Measurements from ENCODE around the gene PRPF6.

Gene PRPF6

DNA sequence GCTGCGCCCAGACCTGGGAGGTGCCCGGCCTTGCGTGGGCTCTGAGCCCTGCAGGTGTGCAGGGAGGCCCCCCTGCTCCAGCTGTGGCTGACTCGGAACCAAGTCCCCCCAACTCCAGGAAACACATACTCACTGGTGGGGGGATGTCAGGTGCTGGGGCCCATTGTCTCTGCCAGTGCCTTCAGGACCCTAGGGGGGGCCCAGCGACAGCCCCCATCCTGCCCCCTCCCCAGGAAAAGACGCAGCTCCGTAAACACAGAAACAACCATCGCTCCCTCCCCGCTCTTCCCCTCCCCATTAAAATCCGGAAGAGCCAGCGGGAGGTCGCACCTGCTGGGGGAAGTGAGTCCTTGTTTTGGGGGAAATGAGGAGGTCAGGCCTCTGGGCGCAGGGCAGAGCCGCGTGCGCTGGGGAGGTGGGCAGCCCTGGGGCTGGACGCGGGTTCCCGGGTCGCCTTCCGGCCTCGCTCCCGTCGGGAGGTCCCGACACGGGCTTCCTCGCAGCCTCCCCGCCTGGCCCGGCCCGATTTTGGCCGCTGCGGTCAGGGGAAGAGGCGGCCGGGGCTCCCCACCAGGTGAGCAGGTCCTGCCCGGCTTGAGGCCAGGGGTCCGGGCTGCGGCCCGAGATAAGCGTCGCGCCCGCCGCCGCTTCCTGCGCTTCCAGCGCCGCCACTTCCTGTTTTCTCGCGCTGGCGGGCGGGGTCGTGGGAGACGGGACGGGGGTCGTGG, 61.3 kb downstream of the PRPF6 start:
- no peak for ATAC-seq

DNA sequence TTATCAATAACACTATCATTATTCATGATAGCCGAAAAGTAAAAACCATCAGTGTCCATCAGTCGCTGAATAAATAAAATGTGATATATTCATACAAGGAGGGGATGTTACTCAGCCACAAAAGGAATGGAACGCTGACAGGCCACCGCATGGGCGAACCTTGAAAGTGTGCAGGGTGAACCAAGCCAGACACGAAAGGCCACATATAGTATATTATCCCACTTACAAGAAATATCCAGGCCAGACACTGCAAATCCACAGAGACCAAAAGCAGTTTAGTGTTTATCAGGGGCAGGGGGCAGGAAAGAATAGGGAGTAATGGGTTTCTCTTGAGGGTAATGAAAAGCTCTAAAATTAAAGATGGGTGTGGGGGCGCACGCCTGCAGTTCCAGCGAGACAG, 62.8 kb downstream of the PRPF6 start:
- ATAC-seq = no peak
- TF ChIP-seq, protein P1, sequence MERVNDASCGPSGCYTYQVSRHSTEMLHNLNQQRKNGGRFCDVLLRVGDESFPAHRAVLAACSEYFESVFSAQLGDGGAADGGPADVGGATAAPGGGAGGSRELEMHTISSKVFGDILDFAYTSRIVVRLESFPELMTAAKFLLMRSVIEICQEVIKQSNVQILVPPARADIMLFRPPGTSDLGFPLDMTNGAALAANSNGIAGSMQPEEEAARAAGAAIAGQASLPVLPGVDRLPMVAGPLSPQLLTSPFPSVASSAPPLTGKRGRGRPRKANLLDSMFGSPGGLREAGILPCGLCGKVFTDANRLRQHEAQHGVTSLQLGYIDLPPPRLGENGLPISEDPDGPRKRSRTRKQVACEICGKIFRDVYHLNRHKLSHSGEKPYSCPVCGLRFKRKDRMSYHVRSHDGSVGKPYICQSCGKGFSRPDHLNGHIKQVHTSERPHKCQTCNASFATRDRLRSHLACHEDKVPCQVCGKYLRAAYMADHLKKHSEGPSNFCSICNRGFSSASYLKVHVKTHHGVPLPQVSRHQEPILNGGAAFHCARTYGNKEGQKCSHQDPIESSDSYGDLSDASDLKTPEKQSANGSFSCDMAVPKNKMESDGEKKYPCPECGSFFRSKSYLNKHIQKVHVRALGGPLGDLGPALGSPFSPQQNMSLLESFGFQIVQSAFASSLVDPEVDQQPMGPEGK (CRISPR knock-in tag; IDR thresholded peaks at IDR 0.05; ENCODE audit: borderline replicate concordance) = no peak
- TF ChIP-seq, protein P2, sequence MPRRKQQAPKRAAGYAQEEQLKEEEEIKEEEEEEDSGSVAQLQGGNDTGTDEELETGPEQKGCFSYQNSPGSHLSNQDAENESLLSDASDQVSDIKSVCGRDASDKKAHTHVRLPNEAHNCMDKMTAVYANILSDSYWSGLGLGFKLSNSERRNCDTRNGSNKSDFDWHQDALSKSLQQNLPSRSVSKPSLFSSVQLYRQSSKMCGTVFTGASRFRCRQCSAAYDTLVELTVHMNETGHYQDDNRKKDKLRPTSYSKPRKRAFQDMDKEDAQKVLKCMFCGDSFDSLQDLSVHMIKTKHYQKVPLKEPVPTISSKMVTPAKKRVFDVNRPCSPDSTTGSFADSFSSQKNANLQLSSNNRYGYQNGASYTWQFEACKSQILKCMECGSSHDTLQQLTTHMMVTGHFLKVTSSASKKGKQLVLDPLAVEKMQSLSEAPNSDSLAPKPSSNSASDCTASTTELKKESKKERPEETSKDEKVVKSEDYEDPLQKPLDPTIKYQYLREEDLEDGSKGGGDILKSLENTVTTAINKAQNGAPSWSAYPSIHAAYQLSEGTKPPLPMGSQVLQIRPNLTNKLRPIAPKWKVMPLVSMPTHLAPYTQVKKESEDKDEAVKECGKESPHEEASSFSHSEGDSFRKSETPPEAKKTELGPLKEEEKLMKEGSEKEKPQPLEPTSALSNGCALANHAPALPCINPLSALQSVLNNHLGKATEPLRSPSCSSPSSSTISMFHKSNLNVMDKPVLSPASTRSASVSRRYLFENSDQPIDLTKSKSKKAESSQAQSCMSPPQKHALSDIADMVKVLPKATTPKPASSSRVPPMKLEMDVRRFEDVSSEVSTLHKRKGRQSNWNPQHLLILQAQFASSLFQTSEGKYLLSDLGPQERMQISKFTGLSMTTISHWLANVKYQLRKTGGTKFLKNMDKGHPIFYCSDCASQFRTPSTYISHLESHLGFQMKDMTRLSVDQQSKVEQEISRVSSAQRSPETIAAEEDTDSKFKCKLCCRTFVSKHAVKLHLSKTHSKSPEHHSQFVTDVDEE (CRISPR knock-in tag; IDR thresholded peaks at IDR 0.05) = no peak
- TF ChIP-seq, protein P3, sequence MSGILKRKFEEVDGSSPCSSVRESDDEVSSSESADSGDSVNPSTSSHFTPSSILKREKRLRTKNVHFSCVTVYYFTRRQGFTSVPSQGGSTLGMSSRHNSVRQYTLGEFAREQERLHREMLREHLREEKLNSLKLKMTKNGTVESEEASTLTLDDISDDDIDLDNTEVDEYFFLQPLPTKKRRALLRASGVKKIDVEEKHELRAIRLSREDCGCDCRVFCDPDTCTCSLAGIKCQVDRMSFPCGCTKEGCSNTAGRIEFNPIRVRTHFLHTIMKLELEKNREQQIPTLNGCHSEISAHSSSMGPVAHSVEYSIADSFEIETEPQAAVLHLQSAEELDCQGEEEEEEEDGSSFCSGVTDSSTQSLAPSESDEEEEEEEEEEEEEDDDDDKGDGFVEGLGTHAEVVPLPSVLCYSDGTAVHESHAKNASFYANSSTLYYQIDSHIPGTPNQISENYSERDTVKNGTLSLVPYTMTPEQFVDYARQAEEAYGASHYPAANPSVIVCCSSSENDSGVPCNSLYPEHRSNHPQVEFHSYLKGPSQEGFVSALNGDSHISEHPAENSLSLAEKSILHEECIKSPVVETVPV (CRISPR knock-in tag; IDR thresholded peaks at IDR 0.05) = no peak
- TF ChIP-seq ZFP3 (CRISPR knock-in tag; IDR thresholded peaks at IDR 0.05) (no peak), TCF4 (CRISPR knock-in tag; IDR thresholded peaks at IDR 0.05; ENCODE audit: borderline replicate concordance) (no peak), SNAI2 (CRISPR knock-in tag; IDR thresholded peaks at IDR 0.05) (no peak), ZNF70 (CRISPR knock-in tag; IDR thresholded peaks at IDR 0.05) (no peak), CSDC2 (CRISPR knock-in tag; IDR thresholded peaks at IDR 0.05) (no peak), ZFP30 (CRISPR knock-in tag; IDR thresholded peaks at IDR 0.05) (no peak), PPARA (CRISPR knock-in tag; IDR thresholded peaks at IDR 0.05; ENCODE audit: borderline replicate concordance) (no peak), TOX (CRISPR knock-in tag; IDR thresholded peaks at IDR 0.05; ENCODE audit: borderline replicate concordance) (no peak), RARB (CRISPR knock-in tag; IDR thresholded peaks at IDR 0.05) (no peak), ZNF8 (CRISPR knock-in tag; IDR thresholded peaks at IDR 0.05) (no peak), ZNF565 (CRISPR knock-in tag; conservative IDR thresholded peaks at IDR 0.05; ENCODE audit: low read depth) (no peak), ARNTL (CRISPR knock-in tag; IDR thresholded peaks at IDR 0.05; ENCODE audit: borderline replicate concordance, low read depth) (no peak)
- TF ChIP-seq, protein P4, sequence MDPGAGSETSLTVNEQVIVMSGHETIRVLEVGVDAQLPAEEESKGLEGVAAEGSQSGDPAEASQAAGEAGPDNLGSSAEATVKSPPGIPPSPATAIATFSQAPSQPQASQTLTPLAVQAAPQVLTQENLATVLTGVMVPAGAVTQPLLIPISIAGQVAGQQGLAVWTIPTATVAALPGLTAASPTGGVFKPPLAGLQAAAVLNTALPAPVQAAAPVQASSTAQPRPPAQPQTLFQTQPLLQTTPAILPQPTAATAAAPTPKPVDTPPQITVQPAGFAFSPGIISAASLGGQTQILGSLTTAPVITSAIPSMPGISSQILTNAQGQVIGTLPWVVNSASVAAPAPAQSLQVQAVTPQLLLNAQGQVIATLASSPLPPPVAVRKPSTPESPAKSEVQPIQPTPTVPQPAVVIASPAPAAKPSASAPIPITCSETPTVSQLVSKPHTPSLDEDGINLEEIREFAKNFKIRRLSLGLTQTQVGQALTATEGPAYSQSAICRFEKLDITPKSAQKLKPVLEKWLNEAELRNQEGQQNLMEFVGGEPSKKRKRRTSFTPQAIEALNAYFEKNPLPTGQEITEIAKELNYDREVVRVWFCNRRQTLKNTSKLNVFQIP (CRISPR knock-in tag; IDR thresholded peaks at IDR 0.05; ENCODE audit: borderline replicate concordance, low read depth) = no peak

More for the DNA sequence above, 61.3 kb downstream of the PRPF6 start:
- TF ChIP-seq BACH2 (CRISPR knock-in tag; IDR thresholded peaks at IDR 0.05; ENCODE audit: borderline replicate concordance) = no peak
- no peak for TF ChIP-seq ZFP3 (CRISPR knock-in tag; IDR thresholded peaks at IDR 0.05)
- TF ChIP-seq ZNF70 (CRISPR knock-in tag; IDR thresholded peaks at IDR 0.05) = no peak
- TF ChIP-seq OSR1 (CRISPR knock-in tag; IDR thresholded peaks at IDR 0.05) = no peak
- TF ChIP-seq ZNF565 (CRISPR knock-in tag; conservative IDR thresholded peaks at IDR 0.05; ENCODE audit: low read depth) = no peak
- no peak for TF ChIP-seq CSDC2 (CRISPR knock-in tag; IDR thresholded peaks at IDR 0.05)
- TF ChIP-seq PPARA (CRISPR knock-in tag; IDR thresholded peaks at IDR 0.05; ENCODE audit: borderline replicate concordance) = no peak
- no peak for TF ChIP-seq ZC3H10 (CRISPR knock-in tag; IDR thresholded peaks at IDR 0.05)
- TF ChIP-seq, protein P3 (CRISPR knock-in tag; IDR thresholded peaks at IDR 0.05) = no peak
- TF ChIP-seq ARNTL (CRISPR knock-in tag; IDR thresholded peaks at IDR 0.05; ENCODE audit: borderline replicate concordance, low read depth) = no peak
- no peak for TF ChIP-seq ZNF8 (CRISPR knock-in tag; IDR thresholded peaks at IDR 0.05)
- no peak for TF ChIP-seq ZFP30 (CRISPR knock-in tag; IDR thresholded peaks at IDR 0.05)
- TF ChIP-seq TCF4 (CRISPR knock-in tag; IDR thresholded peaks at IDR 0.05; ENCODE audit: borderline replicate concordance) = no peak
- TF ChIP-seq RARB (CRISPR knock-in tag; IDR thresholded peaks at IDR 0.05) = no peak
- TF ChIP-seq GLIS3 (CRISPR knock-in tag; IDR thresholded peaks at IDR 0.05) = no peak
- TF ChIP-seq, protein P1 (CRISPR knock-in tag; IDR thresholded peaks at IDR 0.05; ENCODE audit: borderline replicate concordance) = no peak
- TF ChIP-seq, protein P2 (CRISPR knock-in tag; IDR thresholded peaks at IDR 0.05) = no peak
- TF ChIP-seq ISL1 (CRISPR knock-in tag; IDR thresholded peaks at IDR 0.05) = no peak

All from SK-N-SH treated with all-trans-retinoic acid at 6 μM for 48 hours (cell line).